Retinal pigment epithelial cell (primary cell): ENCODE data around the gene STK33.
"Not testable (repeated sequence)": the region's sequence is repeated elsewhere in the genome, so short reads cannot be mapped to it uniquely, and the experiment has no call there.

ENCODE experiments used
- DNase-seq: peaks from one replicate; pipeline ENCODE4 v3.0.0-alpha.2; 2010; ENCODE audit warnings: low read depth
- H3K4me3 ChIP-seq: 2 replicates; pipeline ENCODE4 v1.5.1; 2011; ENCODE audit warnings: mild to moderate bottlenecking, low read length, control low read depth, moderate library complexity
- CTCF ChIP-seq: conservative IDR thresholded peaks from 2 replicates; pipeline ENCODE4 v1.5.1; 2011; ENCODE audit warnings: low read depth, low read length, control low read depth, inconsistent platforms

STK33 gene

GRCh38 chr11:8484251-8484650, 109.8 kb downstream of the STK33 start:
- DNase-seq: peak; percentile 17
- no peak overlapping the region for H3K4me3 ChIP-seq
- no peak for TF ChIP-seq CTCF

DNA sequence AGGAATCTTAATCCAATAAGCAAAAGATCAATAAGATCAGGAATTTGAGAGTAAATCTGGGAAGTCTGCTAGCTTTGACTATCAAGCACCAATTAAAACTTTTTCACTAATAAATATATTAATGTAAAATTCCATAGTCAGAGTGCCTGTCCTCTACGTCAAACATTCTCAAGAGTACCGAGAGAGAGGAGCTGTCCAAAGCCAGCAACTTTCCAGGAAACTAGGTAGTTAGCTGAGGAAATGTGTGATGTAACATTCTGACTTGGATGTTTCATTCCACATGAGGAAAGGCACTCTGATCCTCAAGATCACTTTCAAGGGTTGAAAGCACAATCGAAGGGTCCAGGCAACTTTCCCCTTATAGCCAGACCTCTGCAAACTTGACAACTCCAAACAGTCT, 113.2 kb downstream of the STK33 start:
- no peak for DNase-seq
- H3K4me3 ChIP-seq: no peak overlapping the region
- TF ChIP-seq CTCF: no peak

- H3K4me3 ChIP-seq: no peak overlapping the region
These were observed 116.3 kb downstream of the STK33 start for GRCh38 chr11:8477680-8478079.

DNA sequence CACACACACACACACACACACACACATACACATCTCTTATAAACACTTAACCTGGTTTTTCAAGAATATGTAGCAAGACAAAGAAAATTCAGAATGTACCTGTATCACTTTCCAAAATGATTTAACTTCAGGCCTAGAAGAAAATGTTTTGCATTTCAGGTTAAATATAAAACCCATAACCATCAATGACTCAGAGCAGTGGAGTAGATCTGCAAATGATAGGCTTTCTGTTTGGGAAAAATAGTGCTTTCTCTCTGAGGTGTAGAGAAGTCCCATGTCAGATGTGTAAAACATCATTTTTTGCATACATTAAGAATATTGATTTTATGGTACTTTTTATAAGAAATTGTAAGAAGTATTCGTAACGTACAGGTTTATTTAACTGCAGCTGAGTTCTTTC, 116.9 kb downstream of the STK33 start:
- TF ChIP-seq CTCF: no peak
- no peak for DNase-seq
- no peak overlapping the region for H3K4me3 ChIP-seq

More at GRCh38 chr11:8477680-8478079, 116.3 kb downstream of the STK33 start:
- no peak for DNase-seq
- no peak for TF ChIP-seq CTCF

GRCh38 chr11:8467806-8468205, 126.2 kb downstream of the STK33 start:
- H3K4me3 ChIP-seq, DNase-seq: not testable (repeated sequence)

- not testable (repeated sequence) for DNase-seq
These were observed 126.7 kb downstream of the STK33 start for GRCh38 chr11:8467356-8467755.

GRCh38 chr11:8466884-8467283, 127.1 kb downstream of the STK33 start:
- H3K4me3 ChIP-seq, DNase-seq: not testable (repeated sequence)

More at GRCh38 chr11:8467356-8467755, 126.7 kb downstream of the STK33 start:
- H3K4me3 ChIP-seq: not testable (repeated sequence)

DNA sequence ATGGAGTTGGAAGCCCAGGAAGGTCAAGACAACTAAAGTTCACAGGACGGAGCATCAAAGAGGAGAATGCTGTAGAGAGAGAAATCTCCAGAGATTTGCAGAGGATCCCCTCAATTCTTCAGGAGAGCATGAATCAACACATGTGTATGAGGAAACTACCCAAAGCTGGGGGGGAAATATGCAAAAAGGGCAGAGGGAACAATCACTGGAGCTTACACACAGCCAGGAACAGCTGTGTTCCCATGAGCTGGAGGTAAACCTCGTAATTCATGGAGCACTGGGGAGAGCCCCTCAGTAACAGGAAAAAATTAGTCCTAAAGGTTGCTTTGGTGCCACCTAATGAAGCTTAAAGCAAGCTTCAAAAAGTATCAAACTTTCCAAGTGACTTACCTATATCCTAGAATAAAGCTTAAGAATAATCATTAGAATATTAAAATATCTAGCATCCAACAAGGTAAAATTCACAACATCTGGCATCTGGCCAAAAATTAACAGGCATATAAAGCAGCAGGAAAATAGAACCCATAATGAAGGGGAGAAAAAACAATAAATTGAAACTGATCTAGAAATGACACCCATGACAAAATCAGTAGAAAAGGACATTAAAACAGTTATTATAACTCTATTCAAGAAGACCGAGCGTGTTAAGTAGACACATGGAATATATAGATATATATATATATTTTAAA, 134.2 kb downstream of the STK33 start:
- no peak for TF ChIP-seq CTCF
- no peak for DNase-seq
- no peak overlapping the region for H3K4me3 ChIP-seq

DNA sequence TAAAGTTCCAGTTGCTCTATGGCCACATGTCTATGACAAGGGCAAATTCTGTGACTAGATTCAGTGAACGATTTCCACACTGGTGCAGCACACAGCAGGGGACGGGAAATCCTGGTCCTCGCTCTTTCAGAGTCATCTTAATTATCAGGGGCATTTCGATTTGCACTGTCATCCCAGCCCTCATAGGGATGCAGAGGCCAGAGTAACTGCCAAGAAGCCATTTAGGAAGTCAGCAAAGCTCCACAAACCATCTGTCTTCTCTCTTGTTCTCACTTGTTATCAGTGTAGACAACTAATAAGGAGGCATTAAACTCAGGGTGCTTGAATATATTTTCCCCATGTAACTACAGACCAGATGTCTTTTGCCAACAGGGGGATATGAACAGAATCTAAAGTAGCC, 151.7 kb downstream of the STK33 start:
- no peak overlapping the region for H3K4me3 ChIP-seq
- no peak for DNase-seq
- TF ChIP-seq CTCF: no peak
